Activated T-helper 17 cell treated with anti-CD3 and anti-CD28 coated beads, Interleukin-2, amount 50 U/mL, for 72 hours (primary cell): Measurements from ENCODE around the gene SIGLEC8. TPM values are rescaled to one million over a fixed set of nuclear protein-coding genes. Genes with fewer than 3 reads are reported as not detected.
"Not testable (repeated sequence)": the region's sequence is repeated elsewhere in the genome, so short reads cannot be mapped to it uniquely, and the experiment has no call there.

Experiments
- ATAC-seq: fragments of 150-1000 bp; cut with Tn5 transposase; replicated peaks from 2 replicates; pipeline ENCODE4 v1.10.0; 2021; ENCODE audit warnings: mild to moderate bottlenecking, moderate library complexity
- H3K27ac Mint-ChIP-seq: one replicate; pipeline ENCODE4 v1.8.0; 2022; ENCODE audit warnings: mixed read lengths
- H3K27me3 Mint-ChIP-seq: one replicate; pipeline ENCODE4 v1.8.0; 2022; ENCODE audit warnings: mixed read lengths
- H3K36me3 Mint-ChIP-seq: one replicate; pipeline ENCODE4 v1.8.0; 2022; ENCODE audit warnings: low read depth, mild to moderate bottlenecking, mixed read lengths
- H3K4me1 Mint-ChIP-seq: one replicate; pipeline ENCODE4 v1.8.0; 2022; ENCODE audit warnings: mixed read lengths
- H3K4me3 Mint-ChIP-seq: one replicate; pipeline ENCODE4 v1.8.0; 2022; ENCODE audit warnings: mild to moderate bottlenecking, mixed read lengths
- H3K9me3 Mint-ChIP-seq: one replicate; pipeline ENCODE4 v1.8.0; 2022; ENCODE audit warnings: mixed read lengths
- total RNA-seq, 2 donors: library from RNA; stranded (reverse); gene quantifications; one replicate each; pipeline ENCODE4 v1.2.3, GENCODE V29; 2022

The SIGLEC8 gene
- total RNA-seq, 2 donors from 2014 or later = not detected

- Mint-ChIP-seq H3K27me3 (peaks cover 23% of the 10 kb centered on the region), H3K4me1 (peaks cover 6% of the 10 kb centered on the region), H3K36me3 (no peaks in the 10 kb centered on the region), H3K9me3 (no peaks in the 10 kb centered on the region), H3K27ac (no peak overlapping the region), H3K4me3 (no peak overlapping the region)
- ATAC-seq = no peak
Observed at GRCh38 chr19:51467864-51468544, 9.8 kb upstream of the SIGLEC8 start.

- Mint-ChIP-seq H3K9me3 (no peaks in the 10 kb centered on the region), H3K27me3 (peaks cover 19% of the 10 kb centered on the region), H3K4me3 (no peak overlapping the region), H3K36me3 (no peaks in the 10 kb centered on the region), H3K4me1 (no peaks in the 10 kb centered on the region), H3K27ac (no peak overlapping the region)
- ATAC-seq = no peak
Observed at GRCh38 chr19:51466723-51467122, 8.5 kb upstream of the SIGLEC8 start.

GRCh38 chr19:51463976-51464581 lies 5.8 kb upstream of the SIGLEC8 start:
- not testable (repeated sequence) for H3K4me1 Mint-ChIP-seq, H3K27ac Mint-ChIP-seq, H3K4me3 Mint-ChIP-seq, H3K9me3 Mint-ChIP-seq, H3K36me3 Mint-ChIP-seq
- peak; percentile 31 for ATAC-seq
- H3K27me3 Mint-ChIP-seq = peaks cover 22% of the 10 kb centered on the region

GRCh38 chr19:51462681-51463080 lies 4.4 kb upstream of the SIGLEC8 start:
- H3K4me3 Mint-ChIP-seq = peak overlapping the region; percentile 25
- H3K27me3 Mint-ChIP-seq = peaks cover 22% of the 10 kb centered on the region
- H3K4me1 Mint-ChIP-seq = no peaks in the 10 kb centered on the region
- no peak overlapping the region for H3K27ac Mint-ChIP-seq
- H3K36me3 Mint-ChIP-seq = no peaks in the 10 kb centered on the region
- no peak for ATAC-seq
- H3K9me3 Mint-ChIP-seq = no peaks in the 10 kb centered on the region

GRCh38 chr19:51462276-51462675 lies 4.0 kb upstream of the SIGLEC8 start:
- H3K4me1 Mint-ChIP-seq = no peaks in the 10 kb centered on the region
- no peak for ATAC-seq
- no peaks in the 10 kb centered on the region for H3K36me3 Mint-ChIP-seq
- no peak overlapping the region for H3K4me3 Mint-ChIP-seq
- H3K27ac Mint-ChIP-seq = no peak overlapping the region
- H3K9me3 Mint-ChIP-seq = no peaks in the 10 kb centered on the region
- H3K27me3 Mint-ChIP-seq = peaks cover 19% of the 10 kb centered on the region

- no peak for ATAC-seq
- no peak overlapping the region for H3K27ac Mint-ChIP-seq
- H3K27me3 Mint-ChIP-seq = peaks cover 19% of the 10 kb centered on the region
- H3K9me3 Mint-ChIP-seq = no peaks in the 10 kb centered on the region
- no peak overlapping the region for H3K4me3 Mint-ChIP-seq
- H3K36me3 Mint-ChIP-seq = no peaks in the 10 kb centered on the region
- H3K4me1 Mint-ChIP-seq = no peaks in the 10 kb centered on the region
Observed at GRCh38 chr19:51461723-51462161, 3.5 kb upstream of the SIGLEC8 start.

- Mint-ChIP-seq H3K36me3 (no peaks in the 10 kb centered on the region), H3K4me3 (no peak overlapping the region), H3K27me3 (peaks cover 16% of the 10 kb centered on the region), H3K9me3 (no peaks in the 10 kb centered on the region), H3K27ac (no peak overlapping the region), H3K4me1 (no peaks in the 10 kb centered on the region)
- ATAC-seq = no peak
Observed at GRCh38 chr19:51460164-51460992, 2.1 kb upstream of the SIGLEC8 start.

GRCh38 chr19:51458899-51459505 lies 748 bp upstream of the SIGLEC8 start:
- Mint-ChIP-seq H3K4me3 (no peak overlapping the region), H3K36me3 (no peaks in the 10 kb centered on the region), H3K4me1 (no peaks in the 10 kb centered on the region), H3K27ac (no peak overlapping the region), H3K27me3 (peaks cover 7% of the 10 kb centered on the region), H3K9me3 (no peaks in the 10 kb centered on the region)
- no peak for ATAC-seq

GRCh38 chr19:51457351-51458013 lies 772 bp downstream of the SIGLEC8 start:
- H3K36me3 Mint-ChIP-seq = no peaks in the 10 kb centered on the region
- H3K27ac Mint-ChIP-seq = no peak overlapping the region
- H3K4me1 Mint-ChIP-seq = no peaks in the 10 kb centered on the region
- peaks cover 11% of the 10 kb centered on the region for H3K27me3 Mint-ChIP-seq
- no peaks in the 10 kb centered on the region for H3K9me3 Mint-ChIP-seq
- ATAC-seq = no peak
- no peak overlapping the region for H3K4me3 Mint-ChIP-seq

- H3K4me1 Mint-ChIP-seq = peaks cover 4% of the 10 kb centered on the region
- ATAC-seq = no peak
- H3K27me3 Mint-ChIP-seq = peaks cover 11% of the 10 kb centered on the region
- no peaks in the 10 kb centered on the region for H3K36me3 Mint-ChIP-seq
- H3K9me3 Mint-ChIP-seq = no peaks in the 10 kb centered on the region
- no peak overlapping the region for H3K27ac Mint-ChIP-seq
- H3K4me3 Mint-ChIP-seq = no peak overlapping the region
Observed at GRCh38 chr19:51456541-51457290, 1.5 kb downstream of the SIGLEC8 start.

- peak overlapping the region; percentile 33 for H3K4me3 Mint-ChIP-seq
- ATAC-seq = peak; percentile 53
- no peaks in the 10 kb centered on the region for H3K36me3 Mint-ChIP-seq
- H3K4me1 Mint-ChIP-seq = peaks cover 22% of the 10 kb centered on the region
- H3K9me3 Mint-ChIP-seq = peaks cover 14% of the 10 kb centered on the region
- peaks cover 4% of the 10 kb centered on the region for H3K27me3 Mint-ChIP-seq
- peak overlapping the region; percentile 66 for H3K27ac Mint-ChIP-seq
Observed at GRCh38 chr19:51450730-51451307, 7.4 kb downstream of the SIGLEC8 start.

- peak; percentile 96 for ATAC-seq
- Mint-ChIP-seq H3K27ac (peak overlapping the region; percentile 63), H3K4me1 (peaks cover 22% of the 10 kb centered on the region), H3K27me3 (no peaks in the 10 kb centered on the region), H3K4me3 (peak overlapping the region; percentile 72), H3K36me3 (no peaks in the 10 kb centered on the region), H3K9me3 (peaks cover 14% of the 10 kb centered on the region)
Observed at GRCh38 chr19:51448411-51449016, 9.7 kb downstream of the SIGLEC8 start.

- Mint-ChIP-seq H3K4me1 (peaks cover 27% of the 10 kb centered on the region), H3K27me3 (no peaks in the 10 kb centered on the region), H3K27ac (peak overlapping the region; percentile 63), H3K9me3 (peaks cover 14% of the 10 kb centered on the region), H3K4me3 (peak overlapping the region; percentile 72), H3K36me3 (no peaks in the 10 kb centered on the region)
- no peak for ATAC-seq
Observed at GRCh38 chr19:51448011-51448410, 10.2 kb downstream of the SIGLEC8 start.
